ENCODE measurements around the gene DPEP3. TPM values are rescaled to one million over a fixed set of nuclear protein-coding genes. Genes with fewer than 3 reads are reported as not detected.
"Not testable (repeated sequence)": the region's sequence is repeated elsewhere in the genome, so short reads cannot be mapped to it uniquely, and the experiment has no call there.

The DPEP3 gene
- total and polyA plus RNA-seq, 2 donors from 2014 or later: 0.19 TPM; not detected in 1

- FAIRE-seq: no peak
- Histone ChIP-seq H3K4me3 (ENCODE audit: low read length in 3 of 3) (no peak overlapping the region), H3K4me1 (ENCODE audit: control insufficient read depth in 2 of 3, insufficient read depth in 2 of 3, low read depth in 1 of 3, low read length in 3 of 3) (peaks cover 0 to 5% (median 3%) of the 10 kb centered on the region in 3 donors), H3K9ac (ENCODE audit: low read length in 3 of 3) (no peak overlapping the region), H3K36me3 (ENCODE audit: control insufficient read depth in 2 of 3, insufficient read depth in 3 of 3, low read length in 3 of 3) (no peaks in the 10 kb centered on the region), H3K9me3 (ENCODE audit: control insufficient read depth in 2 of 3, insufficient read depth in 1 of 3, low read length in 3 of 3) (no peaks in the 10 kb centered on the region), H3K27ac (ENCODE audit: low read depth in 2 of 2, low read length in 2 of 2) (peak overlapping the region; percentile 34 to 37), H3K27me3 (ENCODE audit: control insufficient read depth, insufficient read depth, low read length) (no peaks in the 10 kb centered on the region)
- intact Hi-C loops (cut with DNase I): no loop called here
- no peak for TF ChIP-seq CTCF (IDR thresholded peaks at IDR 0.05; ENCODE audit: borderline replicate concordance, extremely low read depth, insufficient read depth)
- DNase-seq: no peak
These were observed 19.7 kb upstream of the DPEP3 start for GRCh38 chr16:67999985-68000384.

GRCh38 chr16:67998779-67999688 lies 18.7 kb upstream of the DPEP3 start, which contains the start of gene DPEP2:
Gene DPEP2 (minus strand): TSS chr16:67999484. CDS start chr16:67993212, 6,272 bp downstream.
- H3K4me1 ChIP-seq (ENCODE audit: control insufficient read depth in 2 of 3, insufficient read depth in 2 of 3, low read depth in 1 of 3, low read length in 3 of 3); H3K36me3 ChIP-seq (ENCODE audit: control insufficient read depth in 2 of 3, insufficient read depth in 3 of 3, low read length in 3 of 3); intact Hi-C loops (cut with DNase I); H3K4me3 ChIP-seq (ENCODE audit: low read length in 3 of 3); H3K9me3 ChIP-seq (ENCODE audit: control insufficient read depth in 2 of 3, insufficient read depth in 1 of 3, low read length in 3 of 3); FAIRE-seq; DNase-seq; H3K9ac ChIP-seq (ENCODE audit: low read length in 3 of 3); H3K27me3 ChIP-seq (ENCODE audit: control insufficient read depth, insufficient read depth, low read length): not testable (repeated sequence)
- peak within 1 kb of the TSS; percentile 34 to 37 for H3K27ac ChIP-seq (ENCODE audit: low read depth in 2 of 2, low read length in 2 of 2)

- not testable (repeated sequence) for H3K4me1 ChIP-seq (ENCODE audit: control insufficient read depth in 2 of 3, insufficient read depth in 2 of 3, low read depth in 1 of 3, low read length in 3 of 3); DNase-seq
These were observed 18.0 kb upstream of the DPEP3 start for GRCh38 chr16:67998231-67998778.

DNA sequence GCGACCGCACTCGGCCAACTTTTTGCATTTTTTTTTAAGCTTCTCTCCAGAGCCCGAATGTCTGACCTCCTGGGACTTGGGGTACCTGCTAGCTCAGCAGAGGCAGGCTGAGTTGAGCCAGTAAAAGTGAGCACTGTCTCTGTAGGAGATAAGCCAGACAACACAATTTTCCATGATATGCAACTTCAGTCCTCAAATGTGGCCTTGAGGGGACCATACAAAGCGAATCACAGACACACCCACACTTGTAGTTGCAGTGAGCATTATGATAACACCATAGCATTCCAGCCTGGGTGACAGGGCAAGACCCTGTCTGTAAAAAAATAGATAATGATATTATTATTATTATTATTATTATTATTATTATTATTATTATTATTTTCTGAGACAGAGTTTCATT lies 16.4 kb upstream of the DPEP3 start:
- FAIRE-seq (no peak), DNase-seq (no peak)
- Histone ChIP-seq H3K36me3 (ENCODE audit: control insufficient read depth in 2 of 3, insufficient read depth in 3 of 3, low read length in 3 of 3) (no peaks in the 10 kb centered on the region), H3K27ac (ENCODE audit: low read depth in 2 of 2, low read length in 2 of 2) (no peak overlapping the region), H3K4me1 (ENCODE audit: control insufficient read depth in 2 of 3, insufficient read depth in 2 of 3, low read depth in 1 of 3, low read length in 3 of 3) (peaks cover 0 to 13% (median 5%) of the 10 kb centered on the region in 3 donors), H3K9me3 (ENCODE audit: control insufficient read depth in 2 of 3, insufficient read depth in 1 of 3, low read length in 3 of 3) (no peaks in the 10 kb centered on the region), H3K9ac (ENCODE audit: low read length in 3 of 3) (no peak overlapping the region), H3K27me3 (ENCODE audit: control insufficient read depth, insufficient read depth, low read length) (no peaks in the 10 kb centered on the region), H3K4me3 (ENCODE audit: low read length in 3 of 3) (no peak overlapping the region)
- intact Hi-C loops (cut with DNase I): no loop called here
- no peak for TF ChIP-seq CTCF (IDR thresholded peaks at IDR 0.05; ENCODE audit: borderline replicate concordance, extremely low read depth, insufficient read depth)

More at GRCh38 chr16:67998231-67998778, 18.0 kb upstream of the DPEP3 start:
- H3K9ac ChIP-seq (ENCODE audit: low read length in 3 of 3); H3K4me3 ChIP-seq (ENCODE audit: low read length in 3 of 3); intact Hi-C loops (cut with DNase I); H3K36me3 ChIP-seq (ENCODE audit: control insufficient read depth in 2 of 3, insufficient read depth in 3 of 3, low read length in 3 of 3); FAIRE-seq; H3K27me3 ChIP-seq (ENCODE audit: control insufficient read depth, insufficient read depth, low read length); H3K27ac ChIP-seq (ENCODE audit: low read depth in 2 of 2, low read length in 2 of 2); H3K9me3 ChIP-seq (ENCODE audit: control insufficient read depth in 2 of 3, insufficient read depth in 1 of 3, low read length in 3 of 3): not testable (repeated sequence)

All from kidney (tissue), 14 donors.